SK-N-MC (cell line): ENCODE results near the gene NR5A2.

Experiments
- DNase-seq: peaks from one replicate; pipeline ENCODE4 v3.0.0-alpha.2; 2011; ENCODE audit warnings: low read depth, low spot score
- H3K27ac ChIP-seq: fragments of 200-600 bp; sonication (generic); 2 replicates; pipeline ENCODE4 v1.5.1; 2016; ENCODE audit warnings: mixed run types
- H3K36me3 ChIP-seq: fragments of 200-600 bp; sonication (generic); 2 replicates; pipeline ENCODE4 v1.6.1; 2017; ENCODE audit warnings: antibody characterized with exemption, low read length, mixed read lengths; ENCODE audit not compliant: insufficient read depth
- H3K4me3 ChIP-seq: fragments of 200-600 bp; sonication (generic); 2 replicates; pipeline ENCODE4 v1.5.1; 2016
- H3K9ac ChIP-seq: fragments of 200-600 bp; sonication (generic); 2 replicates; pipeline ENCODE4 v1.8.0; 2017; ENCODE audit warnings: mixed run types, mixed read lengths; ENCODE audit not compliant: insufficient read length
- H3K9me3 ChIP-seq: fragments of 200-600 bp; sonication (generic); 2 replicates; pipeline ENCODE4 v1.6.1; 2017; ENCODE audit warnings: low read depth, mild to moderate bottlenecking, antibody characterized with exemption, low read length, moderate library complexity, mixed read lengths
- EZH2 ChIP-seq: fragments of 200-600 bp; sonication (generic); IDR thresholded peaks from one replicate; pipeline ENCODE4 v1.6.1; 2017; ENCODE audit warnings: antibody characterized with exemption
- FOXP2 ChIP-seq: optimal IDR thresholded peaks from 2 replicates; pipeline ENCODE3; 2011; ENCODE audit warnings: mild to moderate bottlenecking, moderate library complexity; ENCODE audit not compliant: insufficient read depth; ENCODE audit errors: extremely low read length, control extremely low read depth
- POLR2AphosphoS5 ChIP-seq: IDR thresholded peaks from 2 replicates; pipeline ENCODE4 v1.6.1; 2012; ENCODE audit warnings: mild to moderate bottlenecking, low read depth, low read length, borderline replicate concordance

The NR5A2 gene

DNA sequence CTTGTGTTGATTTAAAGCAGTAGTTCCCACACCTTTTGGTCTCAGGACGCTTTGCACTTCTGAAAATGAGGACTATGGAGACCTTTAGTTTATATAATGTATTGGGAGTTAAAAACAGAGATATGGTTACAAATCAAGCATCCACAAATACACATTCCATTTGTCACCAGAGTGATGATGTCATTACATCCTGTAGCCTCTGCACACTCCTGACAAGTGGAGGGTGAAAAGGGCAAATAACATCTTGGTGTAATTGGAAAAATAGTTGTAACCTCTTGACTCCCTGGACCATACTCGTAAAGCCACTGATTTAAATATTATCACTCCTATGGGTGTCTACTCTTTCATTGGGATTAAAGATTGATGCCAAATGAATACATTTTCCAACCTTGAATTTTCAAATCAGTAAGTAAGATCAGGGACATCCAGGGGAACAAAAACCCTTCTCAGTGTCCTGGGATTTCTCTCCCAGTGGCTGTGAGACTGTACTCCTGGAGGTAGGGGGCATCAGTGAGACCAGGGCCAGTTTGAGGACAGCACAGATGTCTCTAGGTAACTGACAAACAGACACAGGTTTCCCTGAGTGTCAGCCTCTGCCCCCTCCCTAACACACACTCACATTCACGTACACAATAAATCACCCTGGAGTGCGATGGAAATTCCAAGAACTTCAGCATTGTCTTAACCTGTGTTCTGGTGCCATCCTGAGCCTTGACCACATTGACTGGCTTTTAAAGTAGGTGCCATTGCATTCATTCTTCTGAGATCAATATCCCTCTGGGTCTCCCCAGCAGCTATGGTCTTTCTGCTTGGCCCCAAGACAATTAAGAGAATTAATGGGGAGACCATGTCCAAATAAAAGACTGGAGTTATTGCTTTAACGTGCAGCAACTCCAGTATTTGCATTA, 63.0 kb downstream of the NR5A2 start:
- Histone ChIP-seq H3K27ac (no peak overlapping the region), H3K9me3 (no peaks in the 10 kb centered on the region), H3K9ac (no peak overlapping the region), H3K4me3 (no peak overlapping the region), H3K36me3 (no peaks in the 10 kb centered on the region)
- TF ChIP-seq FOXP2 (no peak), EZH2 (no peak), POLR2AphosphoS5 (no peak)
- no peak for DNase-seq

GRCh38 chr1:200095057-200095577, 67.6 kb downstream of the NR5A2 start:
- H3K9me3 ChIP-seq, result no peaks in the 10 kb centered on the region
- DNase-seq, result no peak

GRCh38 chr1:200096774-200097173, 69.3 kb downstream of the NR5A2 start:
- Histone ChIP-seq H3K9ac (no peak overlapping the region), H3K36me3 (no peaks in the 10 kb centered on the region), H3K4me3 (no peak overlapping the region), H3K27ac (no peak overlapping the region), H3K9me3 (no peaks in the 10 kb centered on the region)
- DNase-seq, result no peak
- TF ChIP-seq EZH2 (no peak), FOXP2 (no peak), POLR2AphosphoS5 (no peak)

More at GRCh38 chr1:200095057-200095577, 67.6 kb downstream of the NR5A2 start:
- TF ChIP-seq POLR2AphosphoS5, result no peak
- no peak for TF ChIP-seq EZH2
- no peak for TF ChIP-seq FOXP2
- no peaks in the 10 kb centered on the region for H3K36me3 ChIP-seq
- H3K4me3 ChIP-seq, result no peak overlapping the region
- H3K9ac ChIP-seq, result no peak overlapping the region
- no peak overlapping the region for H3K27ac ChIP-seq

GRCh38 chr1:200099040-200099439, 71.5 kb downstream of the NR5A2 start:
- no peaks in the 10 kb centered on the region for H3K36me3 ChIP-seq
- no peak overlapping the region for H3K27ac ChIP-seq
- H3K4me3 ChIP-seq, result no peak overlapping the region
- H3K9me3 ChIP-seq, result no peaks in the 10 kb centered on the region
- no peak overlapping the region for H3K9ac ChIP-seq
- TF ChIP-seq FOXP2 (no peak), POLR2AphosphoS5 (no peak), EZH2 (no peak)
- DNase-seq, result no peak

GRCh38 chr1:200103966-200104583, 76.6 kb downstream of the NR5A2 start:
- TF ChIP-seq EZH2 (no peak), POLR2AphosphoS5 (no peak), FOXP2 (no peak)
- no peak overlapping the region for H3K27ac ChIP-seq
- no peak for DNase-seq

GRCh38 chr1:200107004-200107470, 79.5 kb downstream of the NR5A2 start:
- H3K36me3 ChIP-seq, result no peaks in the 10 kb centered on the region
- no peak overlapping the region for H3K27ac ChIP-seq
- no peaks in the 10 kb centered on the region for H3K9me3 ChIP-seq
- no peak for DNase-seq
- H3K9ac ChIP-seq, result no peak overlapping the region
- TF ChIP-seq FOXP2 (no peak), EZH2 (no peak), POLR2AphosphoS5 (no peak)
- H3K4me3 ChIP-seq, result peak overlapping the region; percentile 10; the same call in 1 of the 2 replicates

More at GRCh38 chr1:200103966-200104583, 76.6 kb downstream of the NR5A2 start:
- H3K9ac ChIP-seq, result no peak overlapping the region
- no peak overlapping the region for H3K4me3 ChIP-seq
- no peaks in the 10 kb centered on the region for H3K36me3 ChIP-seq
- no peaks in the 10 kb centered on the region for H3K9me3 ChIP-seq

- Histone ChIP-seq H3K36me3 (no peaks in the 10 kb centered on the region), H3K27ac (no peak overlapping the region), H3K9ac (no peak overlapping the region), H3K9me3 (no peaks in the 10 kb centered on the region), H3K4me3 (no peak overlapping the region)
- DNase-seq, result no peak
- TF ChIP-seq FOXP2, result no peak
- no peak for TF ChIP-seq POLR2AphosphoS5
- TF ChIP-seq EZH2, result no peak
Measured at GRCh38 chr1:200108659-200109058, 81.1 kb downstream of the NR5A2 start.

DNA sequence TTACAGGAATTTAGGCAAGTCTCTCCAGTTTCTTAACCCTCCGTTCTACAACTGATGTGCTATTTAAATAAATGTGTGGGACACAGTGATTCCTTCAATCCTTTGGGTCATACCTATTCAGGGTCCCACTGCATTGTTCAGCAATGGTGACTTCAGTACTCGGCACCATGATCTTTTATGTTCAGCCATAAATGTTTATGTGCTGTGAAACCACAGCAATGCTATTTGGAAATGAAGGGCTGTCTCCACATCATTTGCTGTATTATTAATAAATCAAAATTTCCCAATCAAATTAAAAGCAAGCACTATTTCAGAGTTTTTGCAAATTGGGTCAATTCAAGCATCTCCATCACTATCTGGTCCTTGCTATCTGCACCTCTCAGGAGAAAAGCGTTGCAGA, 84.8 kb downstream of the NR5A2 start:
- no peak for DNase-seq
- TF ChIP-seq EZH2 (no peak), FOXP2 (no peak), POLR2AphosphoS5 (no peak)
- no peaks in the 10 kb centered on the region for H3K36me3 ChIP-seq
- H3K27ac ChIP-seq, result no peak overlapping the region
- no peak overlapping the region for H3K4me3 ChIP-seq
- H3K9ac ChIP-seq, result no peak overlapping the region
- H3K9me3 ChIP-seq, result no peaks in the 10 kb centered on the region

DNA sequence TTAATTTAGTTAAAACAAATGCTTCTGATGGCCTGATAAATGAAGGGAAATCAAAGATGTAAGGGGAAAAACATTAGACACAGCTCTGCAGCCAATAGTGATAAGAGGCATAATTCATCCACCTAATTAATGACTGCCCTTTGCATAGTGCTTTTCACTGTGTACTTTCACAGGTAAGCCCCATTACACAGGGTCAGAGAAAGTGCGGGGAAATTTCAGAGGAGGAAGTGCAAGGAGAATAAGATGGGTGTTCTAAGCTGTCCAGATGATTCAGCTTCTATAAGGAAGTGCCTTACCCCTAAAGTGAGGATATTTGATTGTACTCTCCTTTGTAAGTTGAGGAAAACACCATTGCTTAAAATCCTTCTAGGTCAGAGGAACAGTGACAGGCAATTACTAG, 88.0 kb downstream of the NR5A2 start:
- Histone ChIP-seq H3K4me3 (no peak overlapping the region), H3K27ac (no peak overlapping the region), H3K9ac (no peak overlapping the region), H3K36me3 (no peaks in the 10 kb centered on the region), H3K9me3 (no peaks in the 10 kb centered on the region)
- no peak for DNase-seq
- TF ChIP-seq EZH2 (no peak), FOXP2 (no peak), POLR2AphosphoS5 (no peak)
